ENCODE measurements around the gene CCPG1. TPM values are rescaled to one million over a fixed set of nuclear protein-coding genes. Genes with fewer than 3 reads are reported as not detected.

The CCPG1 gene
- total RNA-seq, 6 experiments from 2014 or later, result 47.3 to 73.1 (median 57.3) TPM

GRCh38 chr15:55362641-55363040 lies 45.5 kb downstream of the CCPG1 start:
- Histone ChIP-seq H3K4me1 (no peaks in the 10 kb centered on the region), H3K36me3 (peaks cover 0 to 13% (median 0%) of the 10 kb centered on the region in 4 donors), H3K4me3 (no peak overlapping the region), H3K9me3 (no peaks in the 10 kb centered on the region), H3K27me3 (no peaks in the 10 kb centered on the region), H3K27ac (no peak overlapping the region)
- intact Hi-C loops (cut with DNase I), result no loop called here
- no peak for ATAC-seq
- TF ChIP-seq CTCF (IDR thresholded peaks at IDR 0.05) (no peak), POLR2A (IDR thresholded peaks at IDR 0.05) (no peak)
- no peak for DNase-seq
- 100% methylated on average over 2 of the region's 2 CpGs for WGBS (ENCODE audit: insufficient coverage, low coverage, low lambda C conversion rate, missing lambda C conversion rate)

- Histone ChIP-seq H3K9me3 (no peaks in the 10 kb centered on the region), H3K4me3 (no peak overlapping the region), H3K27ac (no peak overlapping the region), H3K27me3 (no peaks in the 10 kb centered on the region), H3K36me3 (peaks cover 0 to 20% (median 0%) of the 10 kb centered on the region in 4 donors), H3K4me1 (no peaks in the 10 kb centered on the region)
- DNase-seq (no peak), ATAC-seq (no peak)
- WGBS (ENCODE audit: insufficient coverage, low coverage, low lambda C conversion rate, missing lambda C conversion rate), result 78% methylated on average over 10 of the region's 10 CpGs
- intact Hi-C loops (cut with DNase I), result no loop called here
- TF ChIP-seq POLR2A (IDR thresholded peaks at IDR 0.05) (no peak), CTCF (IDR thresholded peaks at IDR 0.05) (no peak)
These were observed 47.1 kb downstream of the CCPG1 start for GRCh38 chr15:55361048-55361447.

- TF ChIP-seq CTCF (IDR thresholded peaks at IDR 0.05) (no peak), POLR2A (IDR thresholded peaks at IDR 0.05) (no peak)
- H3K4me3 ChIP-seq, result no peak overlapping the region
- DNase-seq (no peak), ATAC-seq (no peak)
- H3K27ac ChIP-seq, result no peak overlapping the region
- 61% methylated on average over 6 of the region's 6 CpGs for WGBS (ENCODE audit: insufficient coverage, low coverage, low lambda C conversion rate, missing lambda C conversion rate)
- intact Hi-C loops (cut with DNase I), result no loop called here
- no peaks in the 10 kb centered on the region for H3K27me3 ChIP-seq
- no peaks in the 10 kb centered on the region for H3K9me3 ChIP-seq
- H3K4me1 ChIP-seq, result no peaks in the 10 kb centered on the region
- H3K36me3 ChIP-seq, result peaks cover 0 to 27% (median 4%) of the 10 kb centered on the region in 4 donors
These were observed 47.9 kb downstream of the CCPG1 start for GRCh38 chr15:55360256-55360655.

- Histone ChIP-seq H3K27me3 (no peaks in the 10 kb centered on the region), H3K4me3 (no peak overlapping the region), H3K27ac (no peak overlapping the region), H3K36me3 (peaks cover 0 to 31% (median 5%) of the 10 kb centered on the region in 4 donors), H3K9me3 (no peaks in the 10 kb centered on the region), H3K4me1 (no peaks in the 10 kb centered on the region)
- TF ChIP-seq CTCF (IDR thresholded peaks at IDR 0.05) (no peak), POLR2A (IDR thresholded peaks at IDR 0.05) (no peak)
- ATAC-seq (no peak), DNase-seq (no peak)
- intact Hi-C loops (cut with DNase I), result no loop called here
These were observed 49.7 kb downstream of the CCPG1 start for GRCh38 chr15:55358471-55358870.

GRCh38 chr15:55357774-55358173 lies 50.4 kb downstream of the CCPG1 start:
- TF ChIP-seq POLR2A (IDR thresholded peaks at IDR 0.05) (no peak), CTCF (IDR thresholded peaks at IDR 0.05) (no peak)
- Histone ChIP-seq H3K4me1 (no peaks in the 10 kb centered on the region), H3K9me3 (no peaks in the 10 kb centered on the region), H3K27ac (no peak overlapping the region), H3K36me3 (peaks cover 0 to 24% (median 5%) of the 10 kb centered on the region in 4 donors), H3K4me3 (no peak overlapping the region), H3K27me3 (no peaks in the 10 kb centered on the region)
- ATAC-seq (no peak), DNase-seq (no peak)
- 95% methylated on average over 2 of the region's 2 CpGs for WGBS (ENCODE audit: insufficient coverage, low coverage, low lambda C conversion rate, missing lambda C conversion rate)
- intact Hi-C loops (cut with DNase I), result no loop called here

Measured in right lobe of liver (tissue), 6 donors.